Activated T-cell treated with anti-CD3 and anti-CD28 coated beads, Interleukin-2, amount 50 U/mL, for 48 hours (primary cell): ENCODE measurements around the gene VPS26C.
"Not testable (repeated sequence)": the region's sequence is repeated elsewhere in the genome, so short reads cannot be mapped to it uniquely, and the experiment has no call there.

Experiments used
- DNase-seq, 2 experiments: peaks; one replicate each; pipeline ENCODE4 v3.0.0-alpha.2; 2020

The VPS26C gene

GRCh38 chr21:37227071-37228002, 39.8 kb downstream of the VPS26C start:
- DNase-seq, result no peak

GRCh38 chr21:37226041-37226920, 40.9 kb downstream of the VPS26C start:
- DNase-seq, result no peak

- peak; percentile 63 to 75 for DNase-seq
Measured at GRCh38 chr21:37224861-37225839, 42.0 kb downstream of the VPS26C start.

DNA sequence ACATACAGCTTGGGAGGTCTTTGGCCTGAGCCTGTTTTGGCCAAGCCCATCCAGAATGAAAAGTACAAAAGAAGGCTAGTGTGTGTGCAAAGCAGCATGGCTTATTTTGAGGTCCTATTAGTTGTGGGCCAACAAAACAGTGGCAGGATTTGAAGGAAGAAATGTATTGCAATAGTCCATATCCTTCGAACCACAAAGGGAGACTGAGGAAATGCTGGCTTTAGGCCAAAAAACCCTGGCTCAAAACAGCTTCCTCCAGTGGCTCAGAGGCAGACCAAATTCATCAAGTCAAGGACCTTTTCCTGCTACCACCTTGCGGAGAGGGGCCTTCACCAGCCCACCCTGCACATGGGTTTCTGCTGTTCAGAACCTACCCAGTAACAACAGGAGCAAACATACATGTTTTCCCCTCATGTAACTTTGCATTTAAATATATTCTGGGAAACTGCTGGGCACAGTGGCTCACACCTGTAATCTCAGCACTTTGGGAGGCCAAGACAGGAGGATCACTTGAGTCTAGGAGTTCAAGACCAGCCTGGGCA, 43.3 kb downstream of the VPS26C start:
- no peak for DNase-seq

DNA sequence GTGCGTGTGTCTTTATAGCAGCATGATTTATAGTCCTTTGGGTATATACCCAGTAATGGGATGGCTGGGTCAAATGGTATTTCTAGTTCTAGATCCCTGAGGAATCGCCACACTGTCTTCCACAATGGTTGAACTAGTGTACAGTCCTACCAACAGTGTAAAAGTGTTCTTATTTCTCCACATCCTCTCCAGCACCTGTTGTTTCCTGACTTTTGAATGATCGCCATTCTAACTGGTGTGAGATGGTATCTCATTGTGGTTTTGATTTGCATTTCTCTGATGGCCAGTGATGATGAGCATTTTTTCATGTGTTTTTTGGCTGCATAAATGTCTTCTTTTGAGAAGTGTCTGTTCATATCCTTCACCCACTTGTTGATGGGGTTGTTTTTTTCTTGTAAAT, 44.9 kb downstream of the VPS26C start:
- not testable (repeated sequence) for DNase-seq

DNA sequence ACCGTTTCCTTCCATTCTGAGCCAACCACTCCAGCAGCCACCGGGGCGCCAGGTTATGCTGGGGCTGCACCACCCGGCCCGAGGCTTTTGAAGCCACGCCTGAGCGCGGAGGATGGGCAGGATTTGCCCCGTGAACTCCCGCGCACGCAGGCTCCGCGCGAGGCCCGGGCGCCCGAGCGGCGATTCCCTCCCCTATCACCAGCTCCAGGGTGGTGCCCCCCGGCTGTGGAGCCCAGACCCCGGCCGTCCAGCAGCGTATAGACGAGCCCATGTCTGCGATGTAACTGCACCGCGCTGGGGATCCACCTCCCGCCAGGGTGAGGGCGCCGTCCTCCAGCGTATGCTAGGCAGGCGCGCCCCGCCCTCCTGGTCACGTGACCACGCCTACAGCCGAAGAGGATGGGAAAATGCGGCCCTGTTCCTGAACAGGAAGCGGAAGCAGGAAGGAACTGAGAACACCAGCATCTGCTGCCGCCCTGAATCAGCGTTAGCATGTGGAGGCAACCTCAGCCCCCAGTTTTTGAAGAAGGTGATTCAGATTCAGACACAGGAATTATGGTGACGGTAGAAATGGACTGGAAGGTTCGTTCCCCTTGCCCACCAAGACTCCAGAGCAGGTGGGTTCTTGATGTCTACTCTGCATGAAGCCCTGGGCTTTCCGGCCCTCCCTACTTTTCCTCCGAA, 46.0 kb downstream of the VPS26C start:
- DNase-seq, result peak; percentile 96 to 98

DNA sequence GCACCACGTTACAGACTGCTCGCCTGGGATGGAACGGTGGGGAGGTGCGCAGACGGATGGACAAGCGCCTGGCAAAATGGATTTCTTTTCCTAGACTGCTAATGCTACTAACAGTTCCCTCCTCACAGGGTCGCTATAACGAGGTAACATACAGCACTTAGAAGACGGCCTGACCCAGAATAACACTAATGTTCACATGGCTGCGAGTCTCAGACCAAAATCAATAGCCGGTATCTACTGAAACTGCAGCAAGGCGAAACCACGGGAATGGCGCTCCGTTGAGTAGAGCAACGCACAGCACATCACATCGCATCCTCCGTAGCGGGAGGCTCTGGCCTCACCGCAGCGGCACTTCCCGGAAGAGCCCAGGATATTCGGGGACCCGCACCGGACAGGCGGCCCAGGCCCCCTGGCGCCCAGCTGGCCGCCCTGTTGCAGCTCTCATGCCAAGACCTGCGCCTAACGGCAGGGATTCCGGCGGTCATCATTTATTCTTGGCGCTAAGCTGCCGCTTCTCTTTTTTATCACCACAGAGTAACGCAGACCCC, 46.6 kb downstream of the VPS26C start:
- DNase-seq, result no peak

GRCh38 chr21:37219761-37220432, 47.2 kb downstream of the VPS26C start:
- peak in 1 of 2 experiments; percentile 39 for DNase-seq

DNA sequence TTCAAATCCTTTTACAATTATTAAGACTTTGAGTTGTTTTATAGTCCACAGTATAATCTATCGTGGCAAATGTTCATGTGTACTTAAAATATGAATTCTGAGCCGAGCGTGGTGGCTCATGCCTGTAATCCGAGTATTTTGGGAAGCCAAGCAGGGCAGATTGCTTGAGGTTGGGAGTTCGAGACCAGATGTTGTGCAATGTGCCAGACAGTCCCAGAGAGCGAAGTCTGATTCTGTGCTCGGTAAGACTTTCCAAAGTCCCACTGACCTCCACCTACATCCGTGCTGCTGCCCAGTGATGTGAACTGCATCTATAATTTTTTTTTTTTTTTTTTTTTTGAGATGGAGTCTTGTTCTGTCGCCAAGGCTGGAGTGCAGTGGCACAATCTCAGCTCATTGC, 52.2 kb downstream of the VPS26C start:
- DNase-seq, result no peak

- DNase-seq, result no peak
Measured at GRCh38 chr21:37210799-37211198, 56.3 kb downstream of the VPS26C start.

GRCh38 chr21:37210130-37210529, 57.0 kb downstream of the VPS26C start:
- no peak for DNase-seq

GRCh38 chr21:37208741-37209225, 58.4 kb downstream of the VPS26C start:
- DNase-seq, result no peak

DNA sequence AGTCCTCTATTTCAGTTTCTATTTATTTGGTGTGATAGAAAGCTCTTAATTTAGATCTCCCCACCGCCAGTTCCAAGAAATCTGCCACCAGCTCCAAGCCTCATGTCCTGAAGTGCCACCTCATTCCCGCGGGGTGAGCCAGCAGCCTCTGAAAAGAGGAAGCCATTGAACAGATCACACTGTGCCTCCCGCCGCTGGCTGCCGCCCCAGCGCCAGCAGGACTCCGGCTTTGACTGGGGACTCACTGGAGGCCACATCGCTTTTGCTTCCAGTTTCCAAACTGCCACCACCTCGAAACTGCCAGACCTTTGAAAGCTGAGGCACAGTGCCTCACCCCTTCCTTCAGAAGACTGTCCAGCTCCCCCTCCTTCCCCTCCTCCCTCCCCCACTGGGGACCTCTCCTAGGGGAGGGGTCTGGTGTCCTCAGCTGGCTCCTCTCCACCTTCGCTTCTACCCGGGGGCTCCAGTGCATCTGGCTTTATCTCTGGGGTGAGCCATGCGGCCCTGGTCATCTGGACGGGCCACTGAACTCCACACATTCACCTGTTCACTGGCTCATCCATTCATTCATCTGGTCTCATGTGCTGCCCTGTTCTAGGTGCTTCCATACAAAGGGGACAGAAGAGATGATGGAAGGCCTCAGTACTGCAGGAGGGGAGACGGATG, 58.9 kb downstream of the VPS26C start:
- peak; percentile 47 to 60 for DNase-seq

DNA sequence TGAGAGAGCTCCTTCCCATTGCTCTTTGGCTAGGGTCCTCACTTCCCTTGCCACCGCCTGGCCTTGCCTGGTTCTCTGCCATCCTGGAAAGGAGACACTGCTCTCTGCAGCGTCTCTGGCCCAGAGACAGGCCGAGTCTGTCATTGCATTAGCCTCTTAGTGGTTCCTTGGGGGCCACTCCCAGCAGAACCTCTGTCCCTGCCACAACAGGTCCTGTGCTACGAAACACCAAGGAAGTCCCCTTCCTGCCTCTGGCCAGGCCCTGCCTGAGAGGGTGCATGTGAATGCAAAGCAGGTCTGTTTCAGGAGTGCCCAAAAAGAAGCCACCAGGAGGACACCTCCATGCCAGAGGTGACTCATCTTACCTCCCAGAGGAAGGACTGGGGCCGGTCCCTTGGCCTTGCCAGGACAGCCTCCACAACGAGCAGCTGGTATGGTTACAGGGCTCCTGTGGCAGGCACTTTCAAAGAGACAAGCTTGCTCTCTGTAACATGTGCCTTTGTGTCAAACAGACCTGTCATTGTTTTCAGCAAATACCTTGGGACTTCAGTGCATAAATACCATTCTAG, 59.6 kb downstream of the VPS26C start:
- DNase-seq, result no peak

DNA sequence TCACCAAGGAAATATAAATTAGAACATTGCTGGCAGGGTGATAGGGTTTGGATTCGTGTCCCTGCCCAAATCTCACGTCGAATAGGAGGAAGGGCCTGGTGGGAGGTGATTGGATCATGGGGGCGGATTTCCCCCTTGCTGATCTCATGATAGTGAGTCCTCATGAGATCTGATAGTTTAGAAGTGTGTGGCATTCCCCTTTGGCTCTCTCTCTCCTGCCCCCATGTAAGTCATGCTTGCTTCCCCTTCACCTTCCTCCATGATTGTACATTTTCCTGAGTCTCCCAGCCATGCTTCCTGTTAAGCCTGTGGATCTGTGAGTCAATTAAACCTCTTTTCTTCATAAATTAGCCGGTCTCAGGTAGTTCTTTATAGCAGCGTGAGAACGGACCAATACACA, 60.6 kb downstream of the VPS26C start:
- DNase-seq, result no peak

DNA sequence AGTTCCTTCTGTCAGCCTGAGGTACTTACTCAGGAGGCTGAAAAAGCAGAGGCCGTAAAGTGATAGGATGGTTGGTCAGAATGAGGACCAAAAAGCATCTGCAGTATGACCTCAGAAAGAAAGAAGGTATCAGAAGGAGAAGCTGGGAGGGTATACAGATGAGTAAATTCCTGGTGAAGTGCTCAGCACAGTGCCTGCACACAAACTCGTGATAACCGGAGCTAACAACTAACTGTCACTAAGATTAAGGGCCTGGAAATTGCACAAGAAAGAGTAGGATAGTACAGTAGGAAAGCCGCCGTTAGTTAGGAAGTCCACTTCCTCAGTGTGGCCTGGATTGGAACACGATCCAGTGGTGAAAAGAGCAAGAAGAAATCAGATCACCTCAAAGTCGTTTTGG, 62.6 kb downstream of the VPS26C start:
- DNase-seq, result no peak

DNA sequence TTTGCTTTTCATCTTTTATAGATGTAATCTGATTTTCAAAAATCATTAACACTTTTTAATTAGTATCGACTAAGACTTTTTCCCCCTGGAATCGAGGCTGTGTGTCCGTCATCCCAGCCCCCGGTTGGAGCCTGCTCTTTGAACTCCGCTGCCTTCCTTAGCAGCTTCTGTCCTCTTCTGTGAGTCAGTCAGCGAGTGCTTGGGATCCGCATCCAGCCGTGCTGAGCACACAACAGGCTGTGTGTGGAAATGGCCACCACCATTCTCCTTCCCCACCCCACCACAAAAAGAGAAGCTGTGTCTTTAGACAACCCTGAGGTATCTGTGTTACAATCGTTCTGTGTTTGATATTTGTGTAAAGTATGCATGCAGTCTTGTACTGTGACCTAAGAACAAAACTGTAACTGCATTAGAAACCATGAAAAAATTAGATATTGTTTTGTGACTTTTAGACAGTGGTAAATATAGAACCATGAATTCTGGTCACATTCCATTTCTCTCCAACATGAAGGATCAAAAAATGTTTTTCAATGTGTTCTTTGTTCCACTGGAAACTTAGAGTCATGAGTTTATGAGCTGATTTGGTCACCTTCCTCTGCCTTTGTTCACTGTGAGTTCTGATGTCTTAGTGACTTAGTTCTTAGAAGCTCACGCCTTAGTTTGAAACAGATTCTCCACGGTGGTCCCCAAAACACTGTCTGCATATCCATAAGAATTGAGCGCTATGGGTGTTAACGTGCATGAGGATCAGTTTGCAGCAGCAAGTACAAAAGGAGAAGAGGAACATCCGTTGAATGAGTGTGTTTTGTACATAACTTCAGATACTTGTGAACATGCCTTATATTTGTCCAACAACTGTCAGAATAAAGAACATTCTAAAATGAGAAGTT, 64.7 kb downstream of the VPS26C start:
- DNase-seq, result no peak
